A204.1 (cell line): Measurements from ENCODE around the gene TOMM70.
A peak's percentile ranks its signal among the peaks of the same experiment; 100 is the strongest.
"Not testable (repeated sequence)": the region's sequence is repeated elsewhere in the genome, so short reads cannot be mapped to it uniquely, and the experiment has no call there.

Source experiments
- FAIRE-seq: peaks from 2 replicates; lab custom pipeline; 2012; peaks lifted over from hg19 to GRCh38; lab: Jason Lieb, UNC

TOMM70 gene

DNA sequence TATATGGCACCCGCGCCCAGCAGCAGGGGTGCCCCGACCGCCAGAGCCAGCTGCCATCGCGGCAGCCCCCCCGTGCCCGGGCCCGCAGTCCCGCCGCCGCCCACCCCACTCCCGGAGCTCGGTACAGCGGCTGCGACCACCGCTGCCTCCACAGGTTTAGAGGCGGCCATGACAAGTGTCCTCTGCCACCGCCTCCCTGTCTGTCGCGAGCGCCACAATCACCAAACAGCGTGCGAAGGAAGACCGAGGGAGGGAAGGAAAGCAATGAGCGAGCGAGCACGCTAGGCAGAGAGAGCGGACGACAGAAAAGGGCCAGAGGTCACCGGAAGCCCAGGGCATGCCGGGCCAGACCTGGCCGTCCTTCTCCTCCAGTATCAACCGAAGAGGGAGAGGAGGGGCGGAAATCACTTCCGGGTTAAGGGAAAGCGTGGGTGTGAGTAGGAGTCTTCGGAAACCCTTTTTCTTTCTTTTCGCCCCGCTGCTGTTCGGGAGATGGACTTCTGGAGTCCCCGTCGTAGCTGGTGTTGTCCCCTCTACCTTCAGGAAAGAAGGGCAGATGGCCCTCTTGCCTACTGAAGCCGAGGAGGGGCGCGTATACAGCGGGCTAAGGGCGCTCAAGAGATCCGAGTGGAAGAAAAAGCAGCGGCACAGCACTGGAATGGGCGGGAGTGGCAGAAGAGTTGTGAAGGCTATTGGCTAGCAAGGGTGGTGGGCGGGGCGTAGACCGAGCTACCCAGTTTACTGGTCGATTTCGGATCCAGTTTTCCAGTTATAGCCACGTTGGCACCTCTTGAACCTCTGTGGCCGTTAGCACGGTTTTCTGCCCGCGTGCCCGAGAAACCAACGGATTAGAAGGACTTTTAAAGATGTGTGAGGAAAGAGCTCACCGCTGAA lies at the start of gene TOMM70, which contains the start of gene LNP1:
TOMM70 (minus strand) TSS at position 310 of the 894 bp plus-strand sequence; CDS start at position 170, 140 bp downstream.
LNP1 (plus strand) TSS at position 760 of the 894 bp plus-strand sequence. CDS start 28,191 bp downstream, outside the sequence.
- FAIRE-seq: peak; percentile 87

- FAIRE-seq: no peak
Observed at GRCh38 chr3:100449214-100449613, 48.3 kb upstream of the TOMM70 start.

DNA sequence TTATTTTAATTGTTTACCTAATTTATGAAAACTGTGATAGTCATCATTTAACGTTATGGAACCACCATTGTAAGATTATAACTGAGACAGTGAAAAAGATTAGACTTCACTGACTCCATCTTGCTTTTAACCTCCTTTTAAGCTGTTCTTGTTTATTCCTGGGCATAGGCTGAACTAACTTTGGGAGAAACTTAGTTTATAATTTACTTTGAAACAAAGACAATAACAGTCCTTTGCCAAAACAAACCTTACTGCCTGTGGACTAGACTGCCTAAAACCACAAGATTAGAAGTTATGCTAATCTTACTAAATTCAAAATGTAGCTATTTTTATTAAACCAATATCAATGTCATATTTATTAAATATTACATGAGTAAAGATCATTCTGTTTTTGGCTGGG lies 47.2 kb upstream of the TOMM70 start:
- FAIRE-seq: no peak

DNA sequence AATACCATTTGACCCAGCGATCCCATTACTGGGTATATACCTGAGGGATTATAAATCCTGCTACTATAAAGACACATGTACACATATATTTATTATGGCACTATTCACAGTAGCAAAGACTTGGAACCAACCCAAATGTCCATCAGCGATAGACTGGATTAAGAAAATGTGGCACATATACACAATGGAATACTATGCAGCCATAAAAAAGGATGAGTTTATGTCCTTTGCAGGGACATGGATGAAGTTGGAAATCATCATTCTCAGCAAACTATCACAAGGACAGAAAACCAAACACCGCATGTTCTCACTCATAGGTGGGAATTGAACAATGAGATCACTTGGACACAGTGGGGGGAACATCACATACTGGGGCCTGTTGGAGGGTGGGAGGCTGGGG lies 46.2 kb upstream of the TOMM70 start:
- FAIRE-seq: not testable (repeated sequence)

DNA sequence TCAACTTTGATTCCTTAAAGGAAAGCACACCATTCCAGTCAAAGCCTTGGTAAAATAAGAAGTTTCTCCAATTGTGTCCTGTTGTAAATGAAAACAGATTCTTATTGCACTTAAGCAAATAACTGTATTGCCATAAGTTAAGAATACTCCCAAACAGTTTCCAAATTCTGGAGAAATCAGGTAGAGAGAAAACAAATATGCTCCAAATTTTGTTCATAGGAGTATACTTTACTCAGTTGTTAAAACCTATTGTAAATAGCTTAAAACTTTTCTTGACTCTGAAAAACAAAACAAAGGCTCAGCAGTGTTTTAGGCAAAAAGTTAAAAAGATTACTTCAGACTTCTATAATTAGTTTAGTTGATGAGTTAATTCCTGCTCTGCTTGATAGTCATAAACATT lies 42.8 kb upstream of the TOMM70 start:
- FAIRE-seq: no peak

- FAIRE-seq: no peak
Observed at GRCh38 chr3:100440895-100441294, 40.0 kb upstream of the TOMM70 start.

DNA sequence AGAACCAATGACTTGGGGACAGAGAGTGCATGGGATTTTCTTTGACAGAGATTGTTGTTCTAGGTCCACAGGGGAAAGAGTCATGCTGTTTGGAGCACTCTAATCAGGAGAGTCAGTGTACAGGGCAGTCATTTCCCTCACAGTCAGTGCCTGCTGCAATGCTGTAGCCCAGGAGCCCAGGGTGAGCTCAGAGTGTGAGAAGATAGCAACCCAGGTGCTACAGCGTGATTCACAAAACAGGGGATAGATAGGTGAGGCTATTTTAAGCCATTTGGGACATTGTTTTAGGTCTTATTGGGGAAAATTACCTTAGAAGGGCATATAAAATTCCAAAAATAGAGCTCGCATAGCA lies 37.7 kb upstream of the TOMM70 start:
- FAIRE-seq: no peak

DNA sequence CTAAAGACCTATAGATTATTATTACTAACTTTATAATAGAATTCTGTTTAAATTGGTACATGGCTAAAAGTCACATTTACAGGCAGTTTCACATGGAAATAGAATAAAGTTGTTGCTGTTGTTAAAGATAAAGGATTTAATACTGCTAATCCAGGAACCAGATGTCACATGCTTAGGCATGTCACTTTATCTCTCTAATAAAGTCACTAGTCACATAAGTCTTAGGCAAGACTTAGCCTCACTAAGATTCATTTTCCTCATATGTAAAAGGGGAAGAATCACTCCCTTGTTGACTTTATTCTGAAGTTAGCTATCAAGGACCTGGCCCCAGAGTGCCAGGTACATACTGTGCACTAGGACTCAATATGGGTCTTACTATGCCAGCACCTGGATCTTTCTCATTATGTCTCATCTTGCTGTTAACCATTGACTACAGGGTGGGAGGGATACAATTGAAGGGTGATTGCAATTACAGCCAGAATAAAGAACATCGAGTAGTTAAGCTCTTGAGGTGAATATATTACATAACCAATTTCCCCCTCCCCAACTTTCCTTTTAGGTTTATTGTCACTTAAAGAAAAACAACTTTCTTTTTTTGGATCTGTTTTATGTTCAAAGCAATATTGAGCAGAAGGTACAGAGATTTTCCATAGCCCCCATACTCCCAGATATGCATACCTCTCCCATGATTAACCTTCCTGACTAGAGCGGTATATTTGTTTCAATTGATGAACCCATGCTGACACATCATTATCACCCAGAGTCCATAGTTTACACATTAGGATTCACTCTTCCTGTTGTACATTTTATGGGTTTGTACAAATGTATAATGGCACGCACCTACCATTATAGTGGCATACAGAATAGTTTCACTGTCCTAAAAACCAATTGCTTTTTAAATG lies 37.1 kb upstream of the TOMM70 start:
- no peak for FAIRE-seq

- FAIRE-seq: no peak
Observed at GRCh38 chr3:100436951-100437350, 36.1 kb upstream of the TOMM70 start.

- no peak for FAIRE-seq
Observed at GRCh38 chr3:100429187-100429716, 28.4 kb upstream of the TOMM70 start.

DNA sequence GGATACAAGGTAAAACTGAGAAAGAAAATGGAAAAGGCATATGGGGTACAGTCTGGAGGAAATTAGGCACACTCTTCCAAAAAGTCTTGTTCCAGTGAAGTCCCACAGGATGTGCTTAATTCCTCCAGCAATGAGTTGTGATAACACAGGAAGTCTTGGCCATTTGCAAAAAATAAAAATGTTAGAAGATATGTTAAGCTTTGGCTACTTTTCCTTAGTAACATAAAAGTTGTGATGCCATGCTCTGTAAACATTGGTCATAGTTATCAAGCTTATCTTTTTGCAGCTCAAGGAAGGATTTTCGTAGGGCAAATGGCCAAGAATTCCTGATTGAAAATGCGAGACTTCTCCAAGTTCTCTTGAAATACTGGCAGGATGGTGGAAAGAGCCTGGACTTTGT lies 26.8 kb upstream of the TOMM70 start:
- no peak for FAIRE-seq

DNA sequence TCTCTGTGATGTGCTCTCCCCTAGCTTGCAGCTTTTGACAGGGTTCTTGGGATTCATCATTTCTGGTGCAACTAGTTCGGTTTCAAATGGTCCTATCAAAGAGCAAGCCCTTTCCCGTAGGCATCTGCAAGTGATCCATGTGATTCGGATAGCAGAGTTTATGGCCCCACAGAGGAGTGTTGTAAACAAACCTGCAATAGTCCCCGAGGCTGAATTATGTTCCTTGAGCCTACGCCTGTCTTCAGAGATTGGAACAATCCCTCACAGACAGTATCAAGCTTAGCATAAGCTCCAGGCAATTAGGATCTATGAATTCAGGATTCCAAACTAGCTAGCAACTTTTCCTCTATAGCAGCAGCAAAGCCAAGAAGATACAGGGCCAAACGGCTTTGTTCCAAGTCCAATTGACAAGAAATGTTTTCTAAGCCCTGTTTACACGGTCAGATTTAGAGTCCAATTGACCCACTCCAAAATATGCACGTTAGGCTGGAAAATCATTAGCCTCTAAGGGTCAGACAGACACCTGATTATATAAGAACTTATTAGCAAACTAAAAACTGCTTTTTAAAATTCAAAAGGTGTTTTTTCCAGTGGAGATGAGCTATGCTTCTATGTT lies 25.3 kb upstream of the TOMM70 start:
- FAIRE-seq: no peak

GRCh38 chr3:100425316-100425715 lies 24.4 kb upstream of the TOMM70 start:
- no peak for FAIRE-seq

DNA sequence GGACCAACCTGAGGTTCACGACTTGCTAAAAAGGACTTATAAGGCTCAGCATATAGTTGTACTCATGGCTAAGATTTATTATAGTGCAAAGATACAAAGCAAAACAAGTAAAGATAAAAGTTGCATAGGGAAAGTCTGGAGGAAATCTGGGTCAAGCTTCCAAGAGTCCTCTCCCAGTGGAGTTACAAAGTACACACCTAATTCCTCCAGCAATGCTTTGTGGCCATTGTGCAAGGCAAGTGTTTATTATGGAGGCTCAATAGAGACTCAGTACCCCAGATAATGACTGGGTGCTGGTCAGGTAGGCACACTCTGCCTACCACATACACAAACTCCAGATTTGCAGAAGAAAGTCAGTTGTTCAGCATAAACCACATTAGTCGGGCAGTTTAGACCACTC lies 23.4 kb upstream of the TOMM70 start:
- no peak for FAIRE-seq

- no peak for FAIRE-seq
Observed at GRCh38 chr3:100423611-100424010, 22.7 kb upstream of the TOMM70 start.

DNA sequence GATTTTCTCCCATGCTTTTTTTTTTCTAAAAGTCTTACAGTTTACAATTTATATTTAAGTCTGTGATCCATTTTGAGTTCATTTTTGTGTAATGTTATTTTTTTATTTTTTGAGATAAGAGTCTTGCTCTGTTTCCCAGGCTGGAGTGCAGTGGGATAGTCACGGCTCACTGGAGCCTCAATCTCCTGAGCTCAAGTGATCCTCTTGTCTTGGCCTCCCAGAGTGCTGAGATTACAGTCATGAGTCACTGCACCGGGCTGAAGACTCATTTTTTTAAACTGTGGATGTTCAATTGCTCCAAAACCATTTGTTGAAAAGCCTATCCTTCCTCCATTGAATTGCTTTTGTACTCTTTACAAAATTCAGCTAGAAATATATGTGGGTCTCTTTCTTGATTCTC lies 20.0 kb upstream of the TOMM70 start:
- no peak for FAIRE-seq

GRCh38 chr3:100419406-100419805 lies 18.5 kb upstream of the TOMM70 start:
- FAIRE-seq: no peak

- no peak for FAIRE-seq
Observed at GRCh38 chr3:100416863-100417262, 16.0 kb upstream of the TOMM70 start.

DNA sequence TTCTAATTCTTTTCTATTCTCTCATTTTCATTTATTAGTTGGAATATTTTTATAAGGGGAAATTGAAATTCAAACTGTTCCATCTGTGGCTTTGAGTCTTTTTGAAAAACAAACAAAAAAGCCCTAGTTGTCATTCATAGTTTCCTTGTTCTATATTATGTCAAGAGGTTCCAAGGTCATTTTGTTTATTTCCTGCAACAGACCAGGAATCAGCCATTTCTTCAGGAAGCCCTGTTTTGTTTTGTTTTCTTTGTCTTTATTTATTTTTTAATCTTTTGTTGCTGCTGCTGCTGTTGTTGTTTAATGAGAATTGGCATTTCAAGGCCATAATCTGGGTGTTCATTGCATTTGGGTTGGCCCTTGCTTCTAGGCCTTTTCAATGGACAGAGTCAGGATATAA lies 15.3 kb upstream of the TOMM70 start:
- FAIRE-seq: no peak

DNA sequence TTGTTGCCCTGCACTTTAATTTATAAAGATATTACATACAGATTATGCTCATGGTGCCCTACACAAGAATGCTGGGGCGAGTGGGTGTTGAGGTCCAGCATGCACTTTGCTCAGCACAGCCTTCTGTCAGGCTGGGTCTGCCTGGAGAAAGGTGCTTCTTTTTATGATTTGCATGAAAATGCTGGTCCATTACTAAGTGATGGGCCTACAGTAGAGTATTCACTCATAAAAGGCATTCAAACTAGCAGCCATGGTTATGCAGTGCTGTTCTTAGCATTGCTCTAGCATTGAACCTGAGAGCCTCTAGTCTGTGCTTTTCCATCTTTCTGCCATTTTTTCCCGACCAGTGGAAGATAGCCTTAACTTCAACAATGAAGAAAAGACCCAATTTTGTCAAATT lies 12.7 kb upstream of the TOMM70 start:
- FAIRE-seq: no peak

DNA sequence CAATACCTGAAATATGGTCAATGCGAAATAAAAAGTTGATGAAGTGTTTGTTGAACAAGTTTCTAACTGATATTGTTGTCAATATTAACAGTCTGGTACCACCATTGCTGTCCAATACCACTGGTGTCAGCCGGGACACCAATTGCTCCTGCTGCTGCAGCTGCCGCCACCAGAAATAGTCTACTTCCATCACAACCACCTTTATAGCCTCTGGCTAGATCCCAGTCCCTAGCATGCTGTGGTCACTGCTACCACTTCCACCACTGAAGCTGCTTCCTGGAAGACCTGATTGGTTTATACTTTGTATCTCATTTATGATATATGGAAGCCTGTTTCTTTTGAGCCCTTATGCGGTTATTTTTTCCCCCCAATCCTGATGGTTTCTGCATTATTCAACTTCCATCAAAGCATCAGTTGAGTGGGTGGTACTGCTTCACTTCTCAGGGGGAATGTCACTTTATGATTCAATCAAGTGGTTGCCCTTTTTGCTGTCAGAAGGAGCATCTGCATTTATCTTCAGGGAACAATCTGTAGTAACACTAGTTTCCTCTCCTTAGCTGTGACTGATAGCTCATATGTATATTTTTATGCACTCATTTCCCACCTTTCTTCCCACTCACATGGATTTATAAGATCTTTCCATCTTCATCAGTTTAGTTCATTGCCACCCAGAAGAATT lies 12.2 kb upstream of the TOMM70 start:
- no peak for FAIRE-seq
